ENCODE measurements around the gene SLC39A11. TPM values are rescaled to one million over a fixed set of nuclear protein-coding genes. Genes with fewer than 3 reads are reported as not detected.

SLC39A11 gene
- total RNA-seq, 2 experiments from 2014 or later, result 25.6 to 51.5 TPM

DNA sequence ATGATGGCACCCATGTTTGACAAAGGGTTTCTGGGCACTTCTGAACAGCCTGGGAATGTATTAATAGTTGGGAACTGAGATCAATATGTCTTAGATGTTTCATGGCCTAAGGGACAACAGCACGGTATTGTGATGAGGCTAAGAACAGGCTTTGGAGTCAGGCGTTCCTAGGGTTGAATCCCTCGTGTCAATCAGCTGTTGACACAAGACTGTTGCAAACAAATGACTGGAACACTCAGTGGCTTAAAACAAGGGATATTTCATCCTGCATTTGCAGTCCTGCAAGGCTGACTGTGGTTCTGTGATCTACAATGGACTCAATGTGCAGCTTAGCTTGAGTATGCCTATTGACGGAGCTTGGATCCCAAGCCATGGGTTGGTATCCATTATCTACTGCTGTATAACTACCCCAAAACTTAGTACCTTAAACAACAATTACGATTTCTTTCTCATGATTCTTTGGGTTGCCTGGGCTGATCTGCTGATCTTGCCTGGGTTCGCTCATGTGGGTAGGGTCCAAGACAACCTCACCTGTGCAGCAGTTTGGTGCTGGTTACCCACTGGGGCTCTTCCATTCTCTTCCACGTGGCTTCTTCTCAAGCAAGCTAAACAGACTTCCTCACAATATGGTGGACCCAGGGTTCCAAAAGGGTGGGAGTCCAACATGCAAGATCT, 472.4 kb downstream of the SLC39A11 start:
- Histone ChIP-seq H3K4me2 (ENCODE audit: low read length) (no peak overlapping the region), H3K4me1 (ENCODE audit: insufficient read depth, low read length, poor library complexity, severe bottlenecking) (no peaks in the 10 kb centered on the region), H3K9me3 (ENCODE audit: low read length) (0 out of 2 replicates have a peak, but pooled peaks cover under 1% of the 10 kb centered on the region), H4K20me1 (ENCODE audit: insufficient read depth, low read length) (no peaks in the 10 kb centered on the region), H3K36me3 (ENCODE audit: insufficient read depth, low read length) (no peaks in the 10 kb centered on the region), H3K27ac (ENCODE audit: low read depth, low read length, poor library complexity, severe bottlenecking) (no peak overlapping the region), H3K9me2 (ENCODE audit: insufficient read depth, low read length) (no peaks in the 10 kb centered on the region), H3K4me3 (ENCODE audit: low read depth, low read length, poor library complexity, severe bottlenecking) (no peak overlapping the region), H3K79me2 (ENCODE audit: insufficient read depth, low read depth, low read length) (no peaks in the 10 kb centered on the region), H2AFZ (ENCODE audit: low read length) (no peak overlapping the region)
- DNase-seq (ENCODE audit: low spot score), result no peak
- BruUV-seq (replicated peaks), result no TSS peak
- ChIA-PET CTCF (ENCODE audit: unreplicated experiment) (interaction anchor here (0.5 to 0.6 kb wide), 2 partner anchors 25 to 63 kb away, joined by 3 to 4 read pairs; no protein-coding TSS in a partner anchor), POLR2A (interaction anchor here (1.0 kb wide), 1 partner anchor 9 kb away, joined by 3 read pairs; no protein-coding TSS in a partner anchor)
- TF ChIP-seq, protein P1, sequence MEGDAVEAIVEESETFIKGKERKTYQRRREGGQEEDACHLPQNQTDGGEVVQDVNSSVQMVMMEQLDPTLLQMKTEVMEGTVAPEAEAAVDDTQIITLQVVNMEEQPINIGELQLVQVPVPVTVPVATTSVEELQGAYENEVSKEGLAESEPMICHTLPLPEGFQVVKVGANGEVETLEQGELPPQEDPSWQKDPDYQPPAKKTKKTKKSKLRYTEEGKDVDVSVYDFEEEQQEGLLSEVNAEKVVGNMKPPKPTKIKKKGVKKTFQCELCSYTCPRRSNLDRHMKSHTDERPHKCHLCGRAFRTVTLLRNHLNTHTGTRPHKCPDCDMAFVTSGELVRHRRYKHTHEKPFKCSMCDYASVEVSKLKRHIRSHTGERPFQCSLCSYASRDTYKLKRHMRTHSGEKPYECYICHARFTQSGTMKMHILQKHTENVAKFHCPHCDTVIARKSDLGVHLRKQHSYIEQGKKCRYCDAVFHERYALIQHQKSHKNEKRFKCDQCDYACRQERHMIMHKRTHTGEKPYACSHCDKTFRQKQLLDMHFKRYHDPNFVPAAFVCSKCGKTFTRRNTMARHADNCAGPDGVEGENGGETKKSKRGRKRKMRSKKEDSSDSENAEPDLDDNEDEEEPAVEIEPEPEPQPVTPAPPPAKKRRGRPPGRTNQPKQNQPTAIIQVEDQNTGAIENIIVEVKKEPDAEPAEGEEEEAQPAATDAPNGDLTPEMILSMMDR (conservative IDR thresholded peaks at IDR 0.05; ENCODE audit: low read length), result no peak
- no peak for TF ChIP-seq EZH2phosphoT487 (IDR thresholded peaks at IDR 0.05; ENCODE audit: borderline replicate concordance, low read depth, low read length)
- intact Hi-C loops (cut with micrococcal nuclease; ENCODE audit: unreplicated experiment), result no loop called here

DNA sequence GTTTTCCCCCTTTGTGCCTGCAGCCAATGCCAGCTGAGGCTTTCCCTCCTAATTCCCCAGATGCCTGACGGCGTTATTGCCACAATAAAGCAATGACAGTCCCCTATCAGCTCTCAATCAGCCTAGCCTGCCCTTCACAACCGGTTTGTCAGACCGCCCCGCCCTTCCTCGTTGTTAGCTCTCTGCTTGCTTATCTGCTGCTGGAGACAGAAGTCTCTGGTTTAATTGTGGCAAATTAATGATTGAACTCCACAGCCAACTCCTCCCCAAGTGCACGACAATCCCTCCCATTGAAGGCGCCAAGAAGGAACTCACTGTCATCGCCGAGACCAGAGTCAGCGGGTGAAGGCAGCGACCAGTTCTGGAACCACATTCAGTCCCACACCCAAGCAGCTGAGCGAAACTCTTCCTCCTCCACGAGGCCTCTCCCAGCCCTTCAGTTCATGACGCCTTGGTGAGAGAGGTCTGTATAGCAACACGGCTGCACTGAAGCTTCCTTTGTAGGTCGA, 474.4 kb downstream of the SLC39A11 start:
- Histone ChIP-seq H3K9me3 (ENCODE audit: low read length) (no peaks in the 10 kb centered on the region), H2AFZ (ENCODE audit: low read length) (no peak overlapping the region), H3K79me2 (ENCODE audit: insufficient read depth, low read depth, low read length) (no peaks in the 10 kb centered on the region), H3K4me2 (ENCODE audit: low read length) (no peak overlapping the region), H3K9me2 (ENCODE audit: insufficient read depth, low read length) (no peaks in the 10 kb centered on the region), H3K36me3 (ENCODE audit: insufficient read depth, low read length) (no peaks in the 10 kb centered on the region), H3K4me3 (ENCODE audit: low read depth, low read length, poor library complexity, severe bottlenecking) (no peak overlapping the region), H4K20me1 (ENCODE audit: insufficient read depth, low read length) (no peaks in the 10 kb centered on the region), H3K4me1 (ENCODE audit: insufficient read depth, low read length, poor library complexity, severe bottlenecking) (no peaks in the 10 kb centered on the region), H3K27ac (ENCODE audit: low read depth, low read length, poor library complexity, severe bottlenecking) (no peak overlapping the region)
- TF ChIP-seq, protein P1 (conservative IDR thresholded peaks at IDR 0.05; ENCODE audit: low read length), result no peak
- no peak for TF ChIP-seq EZH2phosphoT487 (IDR thresholded peaks at IDR 0.05; ENCODE audit: borderline replicate concordance, low read depth, low read length)
- BruUV-seq (replicated peaks), result no TSS peak
- POLR2A ChIA-PET, result interaction anchor here (0.6 kb wide), 1 partner anchor 723 kb away, joined by 4 read pairs; no protein-coding TSS in a partner anchor
- CTCF ChIA-PET (ENCODE audit: unreplicated experiment), result no interaction called here
- intact Hi-C loops (cut with micrococcal nuclease; ENCODE audit: unreplicated experiment), result no loop called here
- DNase-seq (ENCODE audit: low spot score), result no peak

DNA sequence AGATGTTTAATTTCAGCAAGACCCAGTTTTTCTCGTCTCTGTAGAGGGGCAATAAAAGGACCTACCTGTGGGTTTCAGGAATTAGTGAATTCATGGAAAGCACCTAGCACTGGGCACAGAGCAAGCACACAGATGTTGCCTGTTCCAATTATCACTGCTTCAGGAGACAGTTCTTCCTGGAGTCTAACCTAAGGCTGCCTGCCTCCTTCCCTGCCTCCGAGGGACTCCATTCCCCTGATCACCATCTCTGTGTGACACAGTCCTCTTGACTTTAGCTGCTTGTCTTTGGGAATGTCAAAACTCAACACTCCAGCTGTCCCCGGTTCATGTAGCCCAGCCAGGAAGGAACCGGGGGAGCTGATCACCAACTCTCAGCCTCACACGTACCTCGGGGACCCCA, 474.9 kb downstream of the SLC39A11 start:
- intact Hi-C loops (cut with micrococcal nuclease; ENCODE audit: unreplicated experiment), result no loop called here
- TF ChIP-seq, protein P1 (conservative IDR thresholded peaks at IDR 0.05; ENCODE audit: low read length), result no peak
- TF ChIP-seq EZH2phosphoT487 (IDR thresholded peaks at IDR 0.05; ENCODE audit: borderline replicate concordance, low read depth, low read length), result no peak
- no peak overlapping the region for H2AFZ ChIP-seq (ENCODE audit: low read length)
- BruUV-seq (replicated peaks), result no TSS peak
- no peak overlapping the region for H3K4me2 ChIP-seq (ENCODE audit: low read length)
- H3K9me3 ChIP-seq (ENCODE audit: low read length), result no peaks in the 10 kb centered on the region
- ChIA-PET POLR2A (no interaction called here), CTCF (ENCODE audit: unreplicated experiment) (no interaction called here)
- H3K4me1 ChIP-seq (ENCODE audit: insufficient read depth, low read length, poor library complexity, severe bottlenecking), result no peaks in the 10 kb centered on the region
- no peaks in the 10 kb centered on the region for H4K20me1 ChIP-seq (ENCODE audit: insufficient read depth, low read length)
- H3K4me3 ChIP-seq (ENCODE audit: low read depth, low read length, poor library complexity, severe bottlenecking), result no peak overlapping the region
- no peaks in the 10 kb centered on the region for H3K79me2 ChIP-seq (ENCODE audit: insufficient read depth, low read depth, low read length)
- H3K36me3 ChIP-seq (ENCODE audit: insufficient read depth, low read length), result no peaks in the 10 kb centered on the region
- no peak for DNase-seq (ENCODE audit: low spot score)
- H3K27ac ChIP-seq (ENCODE audit: low read depth, low read length, poor library complexity, severe bottlenecking), result no peak overlapping the region
- H3K9me2 ChIP-seq (ENCODE audit: insufficient read depth, low read length), result no peaks in the 10 kb centered on the region

Measured in OCI-LY7 (cell line).